GM18507 (cell line): ENCODE data around the gene CCDC40.

Experiments
- DNase-seq: peaks from one replicate; pipeline ENCODE4 v3.0.0; 2011; ENCODE audit warnings: low read depth; ENCODE audit not compliant: insufficient read length; ENCODE audit errors: extremely low spot score
- FAIRE-seq: peaks from 2 replicates; lab custom pipeline; 2011; peaks lifted over from hg19 to GRCh38; lab: Jason Lieb, UNC

CCDC40 gene

DNA sequence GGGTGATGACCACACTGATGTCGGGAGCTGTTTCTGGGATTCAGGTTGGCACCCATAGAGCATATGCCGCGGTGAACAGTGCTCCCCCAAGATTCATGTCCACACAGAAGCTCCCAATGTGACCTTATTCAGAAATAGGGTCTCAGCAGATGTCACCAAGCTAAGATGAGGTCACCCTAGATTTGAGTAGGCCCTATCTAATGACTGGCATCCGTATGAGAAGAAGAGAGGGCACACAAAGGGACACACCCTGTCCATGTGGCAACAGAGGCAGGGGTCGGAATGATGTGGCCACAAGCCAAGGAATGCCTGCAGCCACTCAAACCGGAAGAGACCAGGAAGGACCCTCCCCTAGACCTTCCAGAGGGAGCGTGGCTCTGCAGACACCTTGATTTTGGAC, 36.3 kb upstream of the CCDC40 start:
- FAIRE-seq (no peak), DNase-seq (no peak)

DNA sequence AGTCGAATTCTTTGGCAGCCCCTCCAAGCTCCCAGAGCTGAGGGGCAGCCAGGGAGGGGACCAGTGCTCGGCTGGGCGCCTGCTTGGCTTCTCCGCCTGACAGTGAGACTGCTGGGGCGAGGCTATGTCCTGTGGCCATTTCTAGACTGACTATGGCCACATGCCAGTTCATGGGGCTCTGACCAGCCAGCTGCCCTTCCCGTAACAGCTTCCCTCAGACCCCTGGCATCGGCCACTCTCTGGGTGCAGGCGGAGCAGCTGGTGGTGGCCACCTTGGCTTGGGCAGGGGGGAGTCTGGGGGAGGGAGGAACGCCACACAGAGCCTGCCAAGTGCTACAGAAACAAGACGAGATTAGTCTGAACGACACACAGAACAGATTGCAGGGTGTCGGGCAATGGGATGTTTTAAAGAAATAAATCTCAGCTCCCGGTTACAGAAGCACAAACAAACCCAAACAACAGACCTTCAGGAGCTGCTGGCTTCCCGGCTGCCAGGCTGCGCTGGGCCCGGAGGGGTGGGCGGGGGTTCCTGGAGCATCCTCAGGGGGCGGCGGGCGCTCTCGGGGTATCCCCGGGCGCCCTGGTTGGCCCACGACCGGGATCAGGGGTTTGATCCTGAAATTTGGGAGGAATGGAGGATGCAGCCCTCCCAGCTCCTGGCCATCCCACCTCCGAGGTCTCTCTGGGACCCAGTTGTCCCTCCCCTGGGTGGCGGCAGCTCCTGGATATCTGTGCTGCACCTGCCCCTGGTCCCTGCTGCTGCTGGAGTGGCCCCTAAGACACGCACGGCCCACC, 35.3 kb upstream of the CCDC40 start:
- DNase-seq (no peak), FAIRE-seq (no peak)

- DNase-seq (no peak), FAIRE-seq (no peak)
Measured at GRCh38 chr17:80002070-80002641, 34.3 kb upstream of the CCDC40 start.

DNA sequence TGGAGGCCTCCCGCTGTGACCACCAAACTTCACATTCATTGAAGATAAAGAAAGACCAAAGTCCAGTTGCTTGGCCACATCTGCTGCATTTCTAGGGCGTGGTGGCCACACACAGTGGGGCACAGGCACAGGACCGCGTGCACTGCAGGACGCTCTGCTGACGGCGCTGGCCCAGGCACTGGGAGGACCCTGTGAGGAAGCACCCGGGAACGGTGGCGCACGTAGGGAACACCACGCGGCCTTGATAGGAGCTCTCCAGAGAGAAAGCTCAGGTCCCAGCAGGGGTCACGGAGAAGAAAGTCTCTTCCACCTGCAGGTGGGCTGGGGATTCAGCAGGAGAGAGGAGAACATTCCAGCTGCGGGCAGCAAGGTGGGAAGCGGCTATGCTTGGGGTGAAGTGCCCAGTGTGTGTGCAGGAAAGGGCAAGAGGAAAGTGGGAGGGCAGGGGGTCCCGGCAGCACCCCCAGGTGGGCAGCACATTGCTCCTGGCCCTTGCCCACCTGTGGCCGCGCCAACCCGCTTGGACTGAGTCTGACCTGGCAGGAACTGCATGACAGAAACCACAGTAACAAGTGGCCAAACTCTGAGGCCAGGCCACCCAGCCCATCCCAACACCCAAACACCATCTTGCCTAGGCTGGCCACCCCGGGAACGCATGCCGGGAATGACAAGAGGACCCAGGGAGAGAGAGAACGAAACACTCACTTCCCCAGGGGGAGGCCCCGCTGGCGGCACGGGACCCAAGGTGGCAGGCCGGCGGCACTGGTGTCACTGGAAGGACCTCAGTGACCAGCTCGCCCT, 33.6 kb upstream of the CCDC40 start:
- DNase-seq, result no peak
- no peak for FAIRE-seq

GRCh38 chr17:80003969-80004368, 32.5 kb upstream of the CCDC40 start:
- no peak for FAIRE-seq
- no peak for DNase-seq

GRCh38 chr17:80005360-80006338, 30.8 kb upstream of the CCDC40 start:
- peak; percentile 90 for DNase-seq
- peak; percentile 74 for FAIRE-seq

DNA sequence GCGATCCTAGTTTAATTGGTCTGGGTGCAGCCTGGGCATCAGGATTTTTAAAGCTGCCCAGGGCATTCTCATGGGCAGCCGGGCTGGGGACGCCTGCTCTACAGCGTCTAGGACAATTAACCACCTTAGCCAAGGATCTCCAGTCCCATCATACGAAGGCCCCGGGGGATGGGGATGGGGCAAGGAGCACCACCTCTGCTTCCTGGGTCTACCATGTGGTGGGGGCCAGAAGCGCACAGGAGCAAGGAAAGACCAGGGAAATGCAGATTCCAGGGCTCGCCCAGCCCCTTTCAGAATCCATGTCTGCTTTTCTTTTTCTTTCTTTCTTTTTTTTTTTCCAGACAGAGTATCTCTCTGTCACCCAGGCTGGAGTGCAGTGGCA, 30.1 kb upstream of the CCDC40 start:
- DNase-seq, result no peak
- FAIRE-seq, result no peak

DNA sequence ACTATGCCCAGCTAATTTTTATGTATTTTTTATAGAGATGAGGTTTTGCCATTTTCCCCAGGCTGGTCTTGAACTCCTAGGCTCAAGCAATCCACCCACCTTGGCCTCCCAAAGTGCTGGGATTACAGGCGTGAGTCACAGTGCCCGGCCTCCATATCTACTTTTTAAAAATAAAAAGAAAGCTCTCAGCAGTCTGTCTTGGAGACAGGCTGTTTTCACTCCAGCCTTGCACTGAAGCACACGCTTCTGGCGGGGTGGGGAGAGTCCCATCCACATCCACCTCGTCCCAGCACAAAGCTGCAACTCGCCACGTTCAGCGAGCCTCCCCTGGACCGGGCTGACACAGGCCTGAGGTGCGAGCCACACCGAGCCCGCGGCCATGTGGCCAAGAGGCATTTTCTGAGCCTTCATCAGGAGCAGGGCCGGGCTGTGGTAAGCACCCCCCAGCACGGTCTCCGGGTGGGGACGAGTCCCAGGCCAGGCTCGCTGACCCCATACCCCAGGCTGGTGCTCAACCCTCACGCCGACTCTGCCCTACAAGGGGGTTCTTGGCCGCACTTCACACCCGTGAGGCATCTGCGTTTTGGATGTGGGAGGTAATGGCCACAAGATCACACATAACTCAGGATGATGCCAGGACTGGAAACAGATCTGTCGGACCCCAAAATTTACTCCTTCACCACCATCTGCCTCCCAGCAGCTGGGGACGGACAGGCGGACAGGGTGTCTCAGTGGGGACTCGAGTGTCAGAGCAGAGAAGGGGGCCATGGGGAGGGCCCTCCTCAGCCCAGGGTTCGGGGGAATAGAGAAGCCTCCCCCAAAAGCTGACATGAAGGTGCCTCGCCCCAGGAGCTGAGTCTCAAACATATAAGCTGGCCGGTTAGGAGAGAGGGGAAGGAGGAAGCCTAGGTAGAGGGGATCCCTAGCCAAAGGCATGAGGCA, 29.4 kb upstream of the CCDC40 start:
- DNase-seq (no peak), FAIRE-seq (no peak)

- DNase-seq (no peak), FAIRE-seq (no peak)
Measured at GRCh38 chr17:80007939-80008338, 28.5 kb upstream of the CCDC40 start.

- DNase-seq (peak; percentile 69), FAIRE-seq (peak; percentile 64)
Measured at GRCh38 chr17:80008383-80008840, 28.0 kb upstream of the CCDC40 start.

- DNase-seq (no peak), FAIRE-seq (no peak)
Measured at GRCh38 chr17:80008848-80009247, 27.6 kb upstream of the CCDC40 start.

GRCh38 chr17:80009391-80010282, 26.8 kb upstream of the CCDC40 start:
- FAIRE-seq (no peak), DNase-seq (no peak)

GRCh38 chr17:80010283-80010858, 26.1 kb upstream of the CCDC40 start:
- DNase-seq, result no peak
- no peak for FAIRE-seq

DNA sequence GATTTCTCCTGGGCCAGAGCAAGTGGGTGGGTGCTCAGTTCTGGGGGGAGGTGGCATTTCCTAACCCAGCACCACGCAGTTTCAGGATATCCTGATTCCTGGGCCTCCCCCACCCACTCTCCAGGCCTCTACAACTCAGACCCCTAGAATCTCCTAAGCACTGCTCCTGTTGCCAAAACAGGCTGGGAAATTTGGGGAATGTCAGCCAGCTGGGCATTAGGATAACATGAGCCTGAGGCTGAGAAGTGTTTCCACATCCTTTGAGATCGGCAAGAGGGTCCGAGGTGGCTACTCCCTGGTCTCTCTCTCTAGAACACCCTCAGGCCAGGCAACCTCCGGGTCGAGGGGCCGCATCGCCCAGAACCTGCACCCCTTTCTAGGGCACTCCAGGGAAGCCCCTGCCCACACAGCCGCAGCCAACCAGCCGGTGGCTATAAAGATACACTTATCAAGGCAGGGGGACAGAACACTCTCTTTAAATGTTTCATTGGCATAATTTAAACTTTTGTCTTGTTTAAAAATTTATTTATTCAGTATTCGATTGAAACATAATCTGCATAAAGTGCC, 24.4 kb upstream of the CCDC40 start:
- no peak for DNase-seq
- FAIRE-seq, result no peak

DNA sequence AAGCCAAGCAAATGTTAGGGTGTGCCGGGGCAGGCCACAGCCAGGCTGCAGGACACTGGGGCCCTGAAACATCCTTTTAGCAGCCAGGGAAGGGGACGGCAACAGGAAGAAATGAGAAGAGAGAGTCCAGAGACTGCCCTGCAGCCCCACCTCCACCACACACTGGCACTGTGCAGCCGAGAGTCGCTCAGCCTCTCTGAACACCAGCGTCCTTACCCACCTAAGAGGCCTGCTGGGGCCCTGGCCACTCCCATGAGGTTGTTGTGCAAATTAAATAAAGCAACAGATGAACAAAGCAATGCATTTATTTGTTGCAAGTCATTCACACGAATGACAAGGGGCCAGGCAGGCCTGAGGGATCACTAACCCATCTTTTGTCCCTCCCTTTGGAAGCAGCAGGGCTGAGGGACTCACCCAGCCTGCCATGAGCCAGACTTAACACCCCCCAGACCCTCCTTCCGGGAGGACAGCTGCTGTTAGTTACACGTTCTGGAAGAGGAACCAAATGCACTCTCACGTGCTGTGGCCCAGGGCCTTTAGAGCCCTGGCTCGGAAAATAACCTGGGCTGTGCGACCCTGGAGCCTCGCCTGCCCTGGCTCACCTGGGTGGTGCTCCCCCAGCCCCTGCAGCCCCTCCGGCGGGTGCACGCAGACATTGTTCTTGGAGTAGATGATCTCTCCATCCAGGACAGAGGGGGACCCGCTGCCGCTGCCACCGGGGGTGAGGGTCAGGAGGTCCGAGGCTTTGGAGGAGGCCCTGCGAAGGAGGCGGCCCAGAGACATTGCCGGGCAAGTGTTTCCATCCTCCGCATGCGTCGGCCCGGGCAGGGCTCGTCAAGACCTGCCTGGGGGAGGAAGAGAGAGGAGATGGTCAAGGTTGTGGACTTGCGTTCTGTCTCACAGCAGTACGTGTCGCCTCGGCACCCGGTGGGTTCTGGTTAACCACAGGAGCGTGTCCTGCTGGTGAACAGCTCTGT, 23.4 kb upstream of the CCDC40 start:
- FAIRE-seq, result no peak
- no peak for DNase-seq
